Right atrium auricular region (tissue), 2 donors: Measurements from ENCODE around the gene ACKR3. TPM values are rescaled to one million over a fixed set of nuclear protein-coding genes. Genes with fewer than 3 reads are reported as not detected.

Experiments used
- DNase-seq: peaks from one replicate; pipeline ENCODE4 v3.0.0-alpha.2; 2019; ENCODE audit warnings: low spot score
- H3K27ac ChIP-seq, 2 donors: fragments of 200-600 bp; sonication (generic); 1 replicate in 1 of 2; 2 replicates in 1 of 2; pipeline ENCODE4 v1.5.1; 2016 to 2019
- H3K27me3 ChIP-seq, 2 donors: fragments of 200-600 bp; sonication (generic); one replicate each; pipeline versions ENCODE4 v1.5.1 to v1.6.0; 2017 to 2019
- H3K36me3 ChIP-seq: fragments of 200-600 bp; sonication (generic); one replicate; pipeline ENCODE4 v1.5.1; 2016
- H3K4me1 ChIP-seq, 2 donors: fragments of 200-600 bp; sonication (generic); one replicate each; pipeline versions ENCODE4 v1.5.1 to v1.6.0; 2017 to 2019
- H3K4me3 ChIP-seq, 2 donors: fragments of 200-600 bp; sonication (generic); 1 replicate in 1 of 2; 2 replicates in 1 of 2; pipeline ENCODE4 v1.5.1; 2017 to 2019; ENCODE audit warnings: mild to moderate bottlenecking in 1 of 2, moderate library complexity in 1 of 2
- H3K9me3 ChIP-seq, 2 donors: fragments of 200-600 bp; sonication (generic); one replicate each; pipeline ENCODE4 v1.5.1; 2019
- CTCF ChIP-seq, 2 donors: fragments of 200-600 bp; sonication (generic); IDR thresholded peaks; one replicate each; pipeline ENCODE4 v1.5.1; 2019; ENCODE audit warnings: antibody characterized with exemption in 2 of 2
- total RNA-seq, 2 donors: library from RNA; depleted of rRNA; stranded (reverse); fragments of >200 nt; gene quantifications; one replicate each; pipeline ENCODE4 v1.1.0, GENCODE V29; 2016

The ACKR3 gene
- total RNA-seq, 2 donors from 2014 or later: 49.7 to 60.5 TPM

- Histone ChIP-seq H3K4me3 (no peak overlapping the region), H3K27me3 (no peaks in the 10 kb centered on the region), H3K36me3 (no peaks in the 10 kb centered on the region), H3K9me3 (peaks cover 0 to 8% of the 10 kb centered on the region in 2 donors), H3K27ac (no peak overlapping the region), H3K4me1 (no peaks in the 10 kb centered on the region)
- no peak for TF ChIP-seq CTCF (IDR thresholded peaks at IDR 0.05)
- no peak for DNase-seq
Measured at GRCh38 chr2:236545248-236545658, 24.4 kb upstream of the ACKR3 start.

DNA sequence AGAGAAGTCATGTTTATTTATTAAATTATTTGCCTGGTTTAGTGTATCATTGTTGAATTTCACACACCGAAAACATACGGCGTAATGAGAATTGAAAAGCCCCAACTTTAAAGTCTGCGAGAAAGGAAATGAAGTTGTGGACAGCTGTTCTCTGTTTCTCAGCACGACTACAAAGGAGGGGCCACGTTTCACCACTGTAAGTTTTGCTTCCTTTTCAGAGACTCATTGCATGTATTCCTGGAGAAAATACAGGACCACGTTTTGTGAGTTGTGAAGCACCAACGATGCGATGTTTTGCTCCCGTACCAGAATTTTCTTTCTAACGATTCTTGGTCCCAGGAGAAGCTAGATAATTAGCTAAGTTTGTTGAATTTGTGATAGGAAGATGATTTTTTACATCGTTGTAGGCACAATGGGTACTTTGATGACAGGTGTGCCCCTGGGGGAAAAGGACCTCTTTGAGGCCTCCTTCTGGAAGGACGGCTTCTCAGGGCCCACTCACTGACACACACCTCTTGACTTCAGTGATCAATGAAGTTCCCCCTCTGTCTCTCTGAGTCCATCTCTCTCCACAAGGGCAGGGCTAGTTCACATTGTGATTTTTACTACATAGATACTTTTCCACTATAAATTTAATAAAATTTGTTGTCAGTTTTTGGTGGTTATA is 23.7 kb upstream of the ACKR3 start:
- no peaks in the 10 kb centered on the region for H3K36me3 ChIP-seq
- H3K9me3 ChIP-seq: peaks cover 0 to 8% of the 10 kb centered on the region in 2 donors
- H3K27ac ChIP-seq: no peak overlapping the region
- no peak for TF ChIP-seq CTCF (IDR thresholded peaks at IDR 0.05)
- H3K4me3 ChIP-seq: no peak overlapping the region
- no peak for DNase-seq
- no peaks in the 10 kb centered on the region for H3K27me3 ChIP-seq
- no peaks in the 10 kb centered on the region for H3K4me1 ChIP-seq

GRCh38 chr2:236546561-236547002 is 23.0 kb upstream of the ACKR3 start:
- no peak overlapping the region for H3K27ac ChIP-seq
- DNase-seq: no peak
- no peak for TF ChIP-seq CTCF (IDR thresholded peaks at IDR 0.05)
- no peaks in the 10 kb centered on the region for H3K4me1 ChIP-seq
- H3K9me3 ChIP-seq: peaks cover 0 to 8% of the 10 kb centered on the region in 2 donors
- no peaks in the 10 kb centered on the region for H3K36me3 ChIP-seq
- no peak overlapping the region for H3K4me3 ChIP-seq
- no peaks in the 10 kb centered on the region for H3K27me3 ChIP-seq

- H3K36me3 ChIP-seq: no peaks in the 10 kb centered on the region
- TF ChIP-seq CTCF (IDR thresholded peaks at IDR 0.05): no peak
- H3K27ac ChIP-seq: no peak overlapping the region
- no peak overlapping the region for H3K4me3 ChIP-seq
- H3K4me1 ChIP-seq: no peaks in the 10 kb centered on the region
- peaks cover 0 to 8% of the 10 kb centered on the region in 2 donors for H3K9me3 ChIP-seq
- H3K27me3 ChIP-seq: no peaks in the 10 kb centered on the region
- no peak for DNase-seq
Measured at GRCh38 chr2:236547725-236548124, 21.9 kb upstream of the ACKR3 start.

DNA sequence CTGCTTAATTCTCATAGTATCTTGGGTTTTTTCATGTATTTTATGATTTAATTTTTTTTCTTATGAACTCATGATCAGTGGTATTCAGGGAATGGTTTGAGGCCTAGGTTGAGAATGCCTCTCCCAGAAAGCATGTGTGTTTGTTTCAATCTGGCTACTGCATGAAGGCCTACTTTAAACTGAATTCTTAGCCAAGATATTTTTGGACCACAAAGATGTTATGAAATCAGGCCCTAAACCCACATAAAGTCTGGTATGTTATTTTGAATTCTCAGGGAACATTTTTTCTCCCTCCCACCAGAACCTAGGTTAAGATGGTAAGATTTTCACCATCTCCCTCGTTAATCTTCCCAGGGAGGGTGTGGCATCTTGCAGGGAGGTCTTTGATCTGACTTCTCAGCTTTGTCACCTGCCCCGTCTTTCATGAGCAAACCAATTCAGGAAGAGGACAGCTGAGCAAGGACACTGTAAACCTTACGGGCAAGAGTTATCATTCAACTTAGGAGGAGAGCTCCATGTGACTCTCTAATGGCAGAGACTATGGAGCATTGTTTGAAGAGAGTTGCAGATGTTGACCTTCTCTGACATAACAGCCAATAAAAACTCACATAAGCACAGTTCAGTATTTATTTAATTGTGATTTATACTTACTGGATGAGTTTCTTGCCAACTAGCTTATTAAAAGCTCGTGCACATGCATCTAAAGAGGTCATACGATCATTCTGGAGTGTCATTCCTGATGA is 21.3 kb upstream of the ACKR3 start:
- Histone ChIP-seq H3K4me1 (no peaks in the 10 kb centered on the region), H3K27ac (no peak overlapping the region), H3K9me3 (peaks cover 0 to 8% of the 10 kb centered on the region in 2 donors), H3K4me3 (no peak overlapping the region), H3K36me3 (no peaks in the 10 kb centered on the region), H3K27me3 (no peaks in the 10 kb centered on the region)
- no peak for DNase-seq
- no peak for TF ChIP-seq CTCF (IDR thresholded peaks at IDR 0.05)
